Measurements from ENCODE around the gene CLDN19.
A peak's percentile ranks its signal among the peaks of the same experiment; 100 is the strongest.

The CLDN19 gene

GRCh38 chr1:42783092-42783491, 43.1 kb upstream of the CLDN19 start:
- POLR2A ChIA-PET: no interaction called here
- no peak for TF ChIP-seq CTCF (IDR thresholded peaks at IDR 0.05; ENCODE audit: insufficient read depth, low read length, missing control alignments)
- CTCF ChIA-PET: interaction anchor here (0.6 to 3.4 kb wide), 5 partner anchors 9 to 950 kb away, joined by 3 to 18 read pairs (median 4); no protein-coding TSS in a partner anchor
- H3K4me3 ChIP-seq (ENCODE audit: low read depth, low read length): no peak overlapping the region
- no peak for DNase-seq (ENCODE audit: low read depth, low spot score)

- POLR2A ChIA-PET: no interaction called here
- H3K4me3 ChIP-seq (ENCODE audit: low read depth, low read length): no peak overlapping the region
- CTCF ChIA-PET: interaction anchor here (1.1 to 6.9 kb wide), 7 partner anchors 13 to 292 kb away, joined by 3 to 128 read pairs (median 6); partner anchors contain the start of genes C1orf50, P3H1 and ZNF691
- no peak for TF ChIP-seq CTCF (IDR thresholded peaks at IDR 0.05; ENCODE audit: insufficient read depth, low read length, missing control alignments)
- no peak for DNase-seq (ENCODE audit: low read depth, low spot score)
These were observed 40.1 kb upstream of the CLDN19 start for GRCh38 chr1:42780176-42780575.

GRCh38 chr1:42779725-42780124, 39.7 kb upstream of the CLDN19 start:
- ChIA-PET POLR2A (no interaction called here), CTCF (interaction anchor here (1.1 to 6.9 kb wide), 8 partner anchors 12 to 293 kb away, joined by 3 to 128 read pairs (median 16); partner anchors contain the start of genes C1orf50 and P3H1)
- DNase-seq (ENCODE audit: low read depth, low spot score): no peak
- no peak overlapping the region for H3K4me3 ChIP-seq (ENCODE audit: low read depth, low read length)
- TF ChIP-seq CTCF (IDR thresholded peaks at IDR 0.05; ENCODE audit: insufficient read depth, low read length, missing control alignments): no peak

- POLR2A ChIA-PET: interaction anchor here (1.4 kb wide), 1 partner anchor 11 kb away, joined by 4 read pairs; the partner anchor contains the start of genes C1orf50 and P3H1
- CTCF ChIA-PET: interaction anchor here (0.6 to 6.9 kb wide), 28 partner anchors 10 to 373 kb away, joined by 3 to 128 read pairs (median 4); partner anchors contain the start of genes C1orf50, P3H1 and ZNF691
- H3K4me3 ChIP-seq (ENCODE audit: low read depth, low read length): no peak overlapping the region
- no peak for DNase-seq (ENCODE audit: low read depth, low spot score)
- TF ChIP-seq CTCF (IDR thresholded peaks at IDR 0.05; ENCODE audit: insufficient read depth, low read length, missing control alignments): peak; percentile 68
These were observed 37.8 kb upstream of the CLDN19 start for GRCh38 chr1:42777852-42778251.

GRCh38 chr1:42776502-42776901, 36.5 kb upstream of the CLDN19 start:
- ChIA-PET CTCF (interaction anchor here (1.4 to 6.9 kb wide), 9 partner anchors 9 to 302 kb away, joined by 4 to 128 read pairs (median 12); partner anchors contain the start of genes C1orf50, P3H1 and ZNF691), POLR2A (no interaction called here)
- TF ChIP-seq CTCF (IDR thresholded peaks at IDR 0.05; ENCODE audit: insufficient read depth, low read length, missing control alignments): no peak
- no peak overlapping the region for H3K4me3 ChIP-seq (ENCODE audit: low read depth, low read length)
- no peak for DNase-seq (ENCODE audit: low read depth, low spot score)

GRCh38 chr1:42774928-42775526, 35.0 kb upstream of the CLDN19 start:
- TF ChIP-seq CTCF (IDR thresholded peaks at IDR 0.05; ENCODE audit: insufficient read depth, low read length, missing control alignments): no peak
- DNase-seq (ENCODE audit: low read depth, low spot score): no peak
- H3K4me3 ChIP-seq (ENCODE audit: low read depth, low read length): no peak overlapping the region
- CTCF ChIA-PET: interaction anchor here (1.4 to 6.9 kb wide), 4 partner anchors 8 to 299 kb away, joined by 3 to 59 read pairs (median 13); partner anchors contain the start of genes C1orf50 and P3H1
- POLR2A ChIA-PET: no interaction called here
